Astrocyte of the spinal cord (primary cell): ENCODE measurements around the gene DIP2B.

Experiments used
- DNase-seq: peaks from one replicate; pipeline ENCODE4 v3.0.0; 2011; ENCODE audit warnings: low read depth, low spot score
- H3K4me3 ChIP-seq: 2 replicates; pipeline ENCODE4 v1.5.1; 2011; ENCODE audit warnings: low read depth, mild to moderate bottlenecking, low read length, moderate library complexity
- CTCF ChIP-seq: IDR thresholded peaks from 2 replicates; pipeline ENCODE4 v1.5.1; 2012; ENCODE audit warnings: low read depth, mild to moderate bottlenecking, low read length, inconsistent platforms
- in situ Hi-C: cut with HindIII; loops from 2 replicates; pipeline ENCODE4 v1.10.0; 2017; ENCODE audit warnings: low sequenced_read_pairs

DIP2B gene

GRCh38 chr12:50528800-50529199 lies 24.0 kb downstream of the DIP2B start:
- in situ Hi-C loops, result no loop called here
- no peak overlapping the region for H3K4me3 ChIP-seq
- no peak for TF ChIP-seq CTCF
- DNase-seq, result no peak

- in situ Hi-C loops, result no loop called here
- TF ChIP-seq CTCF, result no peak
- no peak overlapping the region for H3K4me3 ChIP-seq
- DNase-seq, result no peak
These were observed 24.6 kb downstream of the DIP2B start for GRCh38 chr12:50529345-50529744.

GRCh38 chr12:50530532-50530931 lies 25.7 kb downstream of the DIP2B start:
- in situ Hi-C loops, result no loop called here
- DNase-seq, result no peak
- no peak overlapping the region for H3K4me3 ChIP-seq
- TF ChIP-seq CTCF, result no peak

- DNase-seq, result no peak
- TF ChIP-seq CTCF, result no peak
- in situ Hi-C loops, result no loop called here
- no peak overlapping the region for H3K4me3 ChIP-seq
These were observed 28.4 kb downstream of the DIP2B start for GRCh38 chr12:50533203-50533584.

- no peak overlapping the region for H3K4me3 ChIP-seq
- TF ChIP-seq CTCF, result no peak
- DNase-seq, result no peak
- in situ Hi-C loops, result no loop called here
These were observed 29.2 kb downstream of the DIP2B start for GRCh38 chr12:50533971-50534370.

DNA sequence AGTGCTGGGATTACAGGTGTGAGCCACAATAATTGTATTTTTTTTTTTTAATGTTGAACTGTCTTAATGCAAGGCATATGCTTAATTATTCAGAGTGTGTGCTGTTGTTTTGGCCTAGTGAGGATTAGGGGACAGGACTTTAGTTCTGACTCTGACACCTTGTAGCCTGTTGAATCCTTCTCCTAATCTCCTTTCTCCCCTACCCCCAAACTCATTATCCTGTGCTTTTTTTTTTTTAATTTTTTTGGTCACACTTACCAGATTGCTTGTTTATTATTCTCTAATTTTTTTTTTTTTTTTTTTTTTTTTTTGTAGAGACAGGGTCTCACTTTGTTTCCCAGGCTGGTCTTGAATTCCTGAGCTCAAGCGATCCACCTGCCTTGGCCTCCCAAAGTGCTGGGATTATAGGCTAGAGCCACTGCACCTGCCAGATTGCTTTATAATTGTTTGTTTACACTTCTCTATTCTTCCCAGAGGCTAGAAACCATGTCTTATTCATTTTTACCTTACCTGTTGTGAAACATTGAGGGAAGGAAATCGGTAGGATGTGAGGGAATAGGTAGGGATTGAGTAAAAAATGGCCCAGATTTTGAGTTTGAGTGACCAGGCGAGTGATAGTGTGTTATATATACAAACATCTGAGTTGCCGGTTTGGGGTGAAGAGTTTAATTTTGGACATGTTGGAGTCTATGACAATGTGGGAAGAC lies 32.2 kb downstream of the DIP2B start:
- TF ChIP-seq CTCF, result no peak
- no peak for DNase-seq
- in situ Hi-C loops, result no loop called here
- no peak overlapping the region for H3K4me3 ChIP-seq
